Keratinocyte (primary cell): ENCODE results near the gene GSTO2.

Source experiments
- CTCF ChIP-seq, 3 experiments: IDR thresholded peaks in 1 of 3; conservative IDR thresholded peaks in 1 of 3; optimal IDR thresholded peaks in 1 of 3; 2 replicates in 2 of 3; 3 replicates in 1 of 3; pipeline versions ENCODE3 to v1.5.1; 2011; ENCODE audit warnings: low read length in 3 of 3, mild to moderate bottlenecking in 3 of 3, moderate library complexity in 2 of 3, control low read depth in 1 of 3, inconsistent platforms in 1 of 3; ENCODE audit not compliant: insufficient read depth in 2 of 3; ENCODE audit errors: extremely low read depth in 1 of 3
- EZH2 ChIP-seq: IDR thresholded peaks from one replicate; pipeline ENCODE4 v1.6.1; 2012; ENCODE audit warnings: inconsistent platforms, mild to moderate bottlenecking, low read length, moderate library complexity

DNA sequence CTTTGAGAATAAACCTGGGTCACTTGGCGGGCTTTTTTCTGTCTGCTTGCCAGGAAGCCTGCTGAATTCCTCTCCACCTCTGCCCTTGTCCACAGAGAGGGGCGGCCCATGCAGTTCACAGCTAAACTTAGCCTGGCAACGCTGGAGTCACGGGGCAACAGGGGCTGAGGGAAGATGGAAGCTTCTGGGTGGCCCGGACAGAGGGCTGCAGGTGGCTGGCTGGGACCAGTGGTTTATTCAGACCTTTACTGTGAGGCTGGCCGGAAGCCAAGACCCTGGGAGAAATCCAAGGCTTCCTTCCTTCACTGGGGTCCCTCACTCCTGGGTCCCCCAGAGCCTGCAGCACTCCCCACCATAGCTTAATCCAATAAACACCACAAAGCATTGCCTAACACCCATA, 52.2 kb downstream of the GSTO2 start:
- TF ChIP-seq CTCF (optimal IDR thresholded peaks at IDR 0.05 in 1 of 3, IDR thresholded peaks at IDR 0.05 in 1 of 3, conservative IDR thresholded peaks at IDR 0.05 in 1 of 3; ENCODE audit: extremely low read depth in 1 of 3, insufficient read depth in 2 of 3, low read length in 3 of 3) (no peak), EZH2 (no peak)
